Measurements from ENCODE around the gene VAX1. TPM values are rescaled to one million over a fixed set of nuclear protein-coding genes. Genes with fewer than 3 reads are reported as not detected.

VAX1 gene
- total RNA-seq, 2 experiments from 2014 or later, result not detected

DNA sequence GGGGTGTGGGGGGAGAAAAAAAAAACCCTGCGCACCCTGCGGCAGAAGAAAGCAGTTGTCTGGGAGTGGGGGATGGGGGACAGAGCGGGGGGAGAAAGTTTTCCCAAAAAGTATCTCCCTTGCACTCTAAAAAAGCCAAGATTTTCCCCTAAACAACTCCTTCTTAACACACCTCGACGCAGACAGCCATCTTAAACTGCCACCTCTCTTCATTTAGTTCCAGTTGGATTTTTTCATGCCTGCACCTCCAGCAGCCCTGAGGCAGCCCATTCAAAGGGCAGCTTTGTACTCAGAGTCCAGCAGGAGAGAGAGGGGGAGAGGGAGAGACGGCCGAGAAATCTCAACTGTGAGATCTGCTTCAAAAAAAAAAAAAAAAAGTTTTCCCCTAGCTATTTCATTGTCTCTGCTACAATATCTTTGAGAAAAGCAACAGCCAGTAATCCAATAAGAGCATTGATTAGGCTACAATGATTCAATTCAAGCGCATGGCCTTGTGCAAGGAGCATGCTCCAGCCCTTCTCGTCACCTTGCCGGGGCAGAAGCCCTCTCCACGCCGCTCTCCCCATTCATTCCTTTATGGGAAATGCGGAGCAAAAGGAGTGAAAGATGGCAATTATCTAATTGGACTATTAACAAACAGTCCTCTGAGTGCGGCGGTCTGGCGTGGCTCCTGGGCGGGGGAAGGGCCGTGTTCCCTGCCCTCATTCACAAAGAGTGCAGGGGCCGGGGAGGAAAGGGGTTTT is 939 bp upstream of the VAX1 start:
- intact Hi-C loops (cut with DNase I, micrococcal nuclease), result no loop called here
- TF ChIP-seq, protein P1, sequence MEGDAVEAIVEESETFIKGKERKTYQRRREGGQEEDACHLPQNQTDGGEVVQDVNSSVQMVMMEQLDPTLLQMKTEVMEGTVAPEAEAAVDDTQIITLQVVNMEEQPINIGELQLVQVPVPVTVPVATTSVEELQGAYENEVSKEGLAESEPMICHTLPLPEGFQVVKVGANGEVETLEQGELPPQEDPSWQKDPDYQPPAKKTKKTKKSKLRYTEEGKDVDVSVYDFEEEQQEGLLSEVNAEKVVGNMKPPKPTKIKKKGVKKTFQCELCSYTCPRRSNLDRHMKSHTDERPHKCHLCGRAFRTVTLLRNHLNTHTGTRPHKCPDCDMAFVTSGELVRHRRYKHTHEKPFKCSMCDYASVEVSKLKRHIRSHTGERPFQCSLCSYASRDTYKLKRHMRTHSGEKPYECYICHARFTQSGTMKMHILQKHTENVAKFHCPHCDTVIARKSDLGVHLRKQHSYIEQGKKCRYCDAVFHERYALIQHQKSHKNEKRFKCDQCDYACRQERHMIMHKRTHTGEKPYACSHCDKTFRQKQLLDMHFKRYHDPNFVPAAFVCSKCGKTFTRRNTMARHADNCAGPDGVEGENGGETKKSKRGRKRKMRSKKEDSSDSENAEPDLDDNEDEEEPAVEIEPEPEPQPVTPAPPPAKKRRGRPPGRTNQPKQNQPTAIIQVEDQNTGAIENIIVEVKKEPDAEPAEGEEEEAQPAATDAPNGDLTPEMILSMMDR (IDR thresholded peaks at IDR 0.05), result no peak
- no peaks in the 10 kb centered on the region for H3K9me3 Mint-ChIP-seq
- no peak for ATAC-seq (ENCODE audit: poor library complexity)
- ChIA-PET POLR2A (no interaction called here), CTCF (no interaction called here)
- peaks cover 26% of the 10 kb centered on the region for H3K4me1 Mint-ChIP-seq (ENCODE audit: low read depth)
- no peak overlapping the region for H3K4me3 Mint-ChIP-seq
- Histone ChIP-seq H3K4me3 (ENCODE audit: low read length) (no peak overlapping the region), H3K9me3 (ENCODE audit: control insufficient read depth in 1 of 2, insufficient read depth in 1 of 2, low read length in 2 of 2) (peaks cover 0 to 39% of the 10 kb centered on the region in 2 experiments), H3K36me3 (ENCODE audit: insufficient read depth, low read length) (no peaks in the 10 kb centered on the region), H3K27ac (ENCODE audit: low read depth in 1 of 2, low read length in 2 of 2) (no peak overlapping the region), H3K4me1 (ENCODE audit: insufficient read depth, low read length) (peaks cover 16% of the 10 kb centered on the region), H3K27me3 (ENCODE audit: control insufficient read depth in 1 of 2, insufficient read depth in 2 of 2, low read length in 2 of 2) (peaks cover 56 to 90% of the 10 kb centered on the region in 2 experiments)
- H3K27ac Mint-ChIP-seq, result no peak overlapping the region
- no peaks in the 10 kb centered on the region for H3K36me3 Mint-ChIP-seq (ENCODE audit: low read depth)
- H3K27me3 Mint-ChIP-seq, result peaks cover 71% of the 10 kb centered on the region
- DNase-seq, result no peak

DNA sequence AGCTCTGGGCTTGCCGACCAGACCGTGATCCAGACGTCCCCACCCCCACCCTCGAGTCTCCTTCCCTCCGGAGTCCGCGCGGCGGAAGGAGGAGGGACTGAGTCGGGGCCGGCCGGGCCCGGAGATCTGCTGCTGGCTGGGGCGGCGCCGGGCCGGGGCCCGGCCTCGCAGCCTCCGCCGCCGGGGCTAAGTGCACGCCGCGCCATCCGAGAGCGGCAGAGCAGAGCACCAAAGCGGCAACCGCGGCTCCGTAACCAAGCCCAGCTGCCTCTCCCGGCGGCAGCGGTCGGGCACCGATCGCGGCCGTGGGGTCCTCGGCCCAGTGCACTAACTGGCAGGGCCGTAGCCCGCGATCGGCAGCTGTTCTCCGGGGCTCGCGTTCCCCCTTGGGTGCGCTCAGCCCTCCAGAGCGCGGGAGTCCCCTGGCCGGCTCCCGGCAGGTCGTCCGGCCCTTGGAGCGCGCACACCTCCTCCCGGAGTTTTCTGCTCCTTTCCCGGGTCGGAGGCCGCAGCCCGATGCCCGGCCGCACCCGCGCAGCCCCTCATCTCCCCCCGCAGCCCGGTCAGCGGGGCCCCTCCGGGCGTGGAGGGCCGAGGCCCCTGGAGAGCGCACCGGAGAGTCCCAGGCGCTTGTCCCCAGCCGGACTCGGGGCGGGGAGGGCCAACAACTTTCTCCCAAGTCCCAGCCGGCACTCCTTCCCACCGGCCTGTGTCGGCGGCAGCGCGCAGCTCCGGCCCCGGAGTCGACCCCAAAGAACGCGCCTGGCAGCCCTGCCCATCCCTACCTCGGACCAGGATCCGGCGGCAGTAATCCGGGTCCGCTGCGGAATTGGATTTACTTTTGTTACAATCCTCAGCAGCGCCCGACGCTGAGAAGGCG is 799 bp downstream of the VAX1 start:
- TF ChIP-seq, protein P1 (IDR thresholded peaks at IDR 0.05), result no peak
- Mint-ChIP-seq H3K36me3 (ENCODE audit: low read depth) (no peaks in the 10 kb centered on the region), H3K9me3 (no peaks in the 10 kb centered on the region), H3K27ac (no peak overlapping the region), H3K4me1 (ENCODE audit: low read depth) (peaks cover 43% of the 10 kb centered on the region), H3K4me3 (no peak overlapping the region), H3K27me3 (peaks cover 72% of the 10 kb centered on the region)
- Histone ChIP-seq H3K4me1 (ENCODE audit: insufficient read depth, low read length) (peaks cover 27% of the 10 kb centered on the region), H3K4me3 (ENCODE audit: low read length) (no peak overlapping the region), H3K27me3 (ENCODE audit: control insufficient read depth in 1 of 2, insufficient read depth in 2 of 2, low read length in 2 of 2) (peaks cover 69 to 90% of the 10 kb centered on the region in 2 experiments), H3K9me3 (ENCODE audit: control insufficient read depth in 1 of 2, insufficient read depth in 1 of 2, low read length in 2 of 2) (peaks cover 0 to 50% of the 10 kb centered on the region in 2 experiments), H3K27ac (ENCODE audit: low read depth in 1 of 2, low read length in 2 of 2) (no peak overlapping the region), H3K36me3 (ENCODE audit: insufficient read depth, low read length) (no peaks in the 10 kb centered on the region)
- DNase-seq (no peak), ATAC-seq (ENCODE audit: poor library complexity) (no peak)
- ChIA-PET POLR2A (no interaction called here), CTCF (no interaction called here)
- intact Hi-C loops (cut with DNase I, micrococcal nuclease), result no loop called here

DNA sequence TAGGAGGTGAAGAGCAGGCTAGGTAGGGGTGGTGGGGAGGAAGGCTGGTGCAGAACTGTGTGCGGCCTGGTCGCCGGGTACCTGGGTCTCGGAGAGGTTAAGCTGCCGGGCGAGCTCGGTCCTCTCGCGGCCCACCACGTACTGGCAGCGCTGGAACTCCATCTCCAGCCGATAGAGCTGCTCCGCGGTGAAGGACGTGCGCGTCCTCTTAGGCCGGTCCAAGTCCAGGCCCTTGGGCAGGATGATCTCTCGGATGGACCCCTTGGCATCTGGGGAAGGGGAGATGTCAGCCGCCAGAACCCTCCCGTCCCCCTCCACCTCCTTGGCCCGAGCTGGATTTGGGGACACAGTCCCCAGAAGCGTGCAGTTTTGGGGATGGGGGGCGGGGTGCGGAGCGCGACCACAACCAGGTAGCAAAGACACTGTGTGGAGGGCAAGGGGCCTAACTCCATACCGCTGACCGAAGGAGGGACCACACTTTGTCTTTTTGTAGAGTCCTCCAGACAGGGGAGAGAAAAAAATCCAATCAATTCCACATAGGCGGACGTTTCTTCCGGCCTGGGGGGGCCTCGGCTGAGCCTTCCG is 1.6 kb downstream of the VAX1 start:
- CTCF ChIA-PET, result no interaction called here
- no peak overlapping the region for H3K27ac Mint-ChIP-seq

More for the DNA sequence above, 1.6 kb downstream of the VAX1 start:
- intact Hi-C loops (cut with DNase I, micrococcal nuclease), result no loop called here
- TF ChIP-seq, protein P1 (IDR thresholded peaks at IDR 0.05), result no peak
- peaks cover 51% of the 10 kb centered on the region for H3K4me1 Mint-ChIP-seq (ENCODE audit: low read depth)
- DNase-seq (no peak), ATAC-seq (ENCODE audit: poor library complexity) (no peak)
- H3K27me3 Mint-ChIP-seq, result peaks cover 72% of the 10 kb centered on the region
- Histone ChIP-seq H3K27me3 (ENCODE audit: control insufficient read depth in 1 of 2, insufficient read depth in 2 of 2, low read length in 2 of 2) (peaks cover 70 to 90% of the 10 kb centered on the region in 2 experiments), H3K9me3 (ENCODE audit: control insufficient read depth in 1 of 2, insufficient read depth in 1 of 2, low read length in 2 of 2) (peaks cover 0 to 52% of the 10 kb centered on the region in 2 experiments), H3K27ac (ENCODE audit: low read depth in 1 of 2, low read length in 2 of 2) (no peak overlapping the region), H3K36me3 (ENCODE audit: insufficient read depth, low read length) (no peaks in the 10 kb centered on the region), H3K4me1 (ENCODE audit: insufficient read depth, low read length) (peaks cover 34% of the 10 kb centered on the region), H3K4me3 (ENCODE audit: low read length) (no peak overlapping the region)
- POLR2A ChIA-PET, result no interaction called here
- H3K36me3 Mint-ChIP-seq (ENCODE audit: low read depth), result no peaks in the 10 kb centered on the region
- H3K4me3 Mint-ChIP-seq, result no peak overlapping the region
- H3K9me3 Mint-ChIP-seq, result no peaks in the 10 kb centered on the region
